T-cell (primary cell): ENCODE results near the gene ZBTB17. TPM values are rescaled to one million over a fixed set of nuclear protein-coding genes. Genes with fewer than 3 reads are reported as not detected.
"Not testable (repeated sequence)": the region's sequence is repeated elsewhere in the genome, so short reads cannot be mapped to it uniquely, and the experiment has no call there.

Experiments
- ATAC-seq, 4 experiments: fragments of 200-7000 bp in 3 of 4; fragments of 150-1000 bp in 1 of 4; cut with Tn5 transposase; replicated peaks in 1 of 4; 1 replicate in 3 of 4; 2 replicates in 1 of 4; pipeline ENCODE4 v1.10.0; 2021; ENCODE audit warnings: moderate library complexity in 3 of 4, mild to moderate bottlenecking in 2 of 4, moderate number of reproducible peaks in 1 of 4
- CTCF ChIA-PET, 2 donors: fragments of 300-600 bp; sonication (Branson Sonifier 250); formaldehyde crosslinking; loops; one replicate each; lab custom pipeline; 2022; ENCODE audit warnings: antibody characterized with exemption in 2 of 2; lab: Charles Lee
- POLR2A ChIA-PET, 2 donors: fragments of 300-600 bp; sonication (Branson Sonifier 250); formaldehyde crosslinking; loops; one replicate each; lab custom pipeline; 2022; ENCODE audit warnings: antibody characterized with exemption in 2 of 2; lab: Charles Lee
- DNase-seq, 35 experiments: peaks; one replicate each; pipeline versions ENCODE4 v3.0.0 to v3.0.0-alpha.2; 2013 to 2023
- H3K27ac ChIP-seq: one replicate; pipeline ENCODE4 v1.5.1; 2013; ENCODE audit warnings: low read length
- H3K27me3 ChIP-seq, 2 experiments: replicated peaks in 1 of 2; 1 replicate in 1 of 2; 2 replicates in 1 of 2; pipeline versions ENCODE4 v1.6.1 to v1.7.0; 2013; ENCODE audit warnings: low read length in 1 of 2, mixed read lengths in 1 of 2; ENCODE audit not compliant: control insufficient read depth in 2 of 2, insufficient read depth in 2 of 2; ENCODE audit errors: extremely low read depth in 1 of 2
- H3K36me3 ChIP-seq, 2 donors: 1 replicate in 1 of 2; 2 replicates in 1 of 2; pipeline versions ENCODE4 v1.6.1 to v1.7.0; 2013; ENCODE audit warnings: low read length in 1 of 2; ENCODE audit not compliant: control insufficient read depth in 2 of 2, insufficient read depth in 1 of 2; ENCODE audit errors: extremely low read depth in 1 of 2
- H3K4me1 ChIP-seq, 2 experiments: 1 replicate in 1 of 2; 2 replicates in 1 of 2; pipeline versions ENCODE4 v1.6.1 to v1.7.0; 2013; ENCODE audit warnings: low read length in 2 of 2, mixed read lengths in 1 of 2; ENCODE audit not compliant: insufficient read depth in 2 of 2, control insufficient read depth in 1 of 2; ENCODE audit errors: extremely low read depth in 1 of 2
- H3K4me3 ChIP-seq, 2 donors: 1 replicate in 1 of 2; 2 replicates in 1 of 2; pipeline versions ENCODE4 v1.5.1 to v1.7.0; 2013; ENCODE audit warnings: mild to moderate bottlenecking in 2 of 2, low read length in 1 of 2, moderate library complexity in 1 of 2; ENCODE audit not compliant: control insufficient read depth in 1 of 2; ENCODE audit errors: extremely low read depth in 1 of 2
- H3K9me3 ChIP-seq: 2 replicates; pipeline ENCODE4 v1.7.0; 2013
- H3K27ac Mint-ChIP-seq, 2 donors: one replicate each; pipeline ENCODE4 v1.8.0; 2020 to 2021; ENCODE audit warnings: mild to moderate bottlenecking in 2 of 2, mixed read lengths in 2 of 2
- H3K27me3 Mint-ChIP-seq, 2 donors: one replicate each; pipeline ENCODE4 v1.8.0; 2021 to 2022; ENCODE audit warnings: mixed read lengths in 2 of 2
- H3K36me3 Mint-ChIP-seq: one replicate; pipeline ENCODE4 v1.8.0; 2021; ENCODE audit warnings: mixed read lengths
- H3K4me1 Mint-ChIP-seq, 3 donors: one replicate each; pipeline ENCODE4 v1.8.0; 2020 to 2022; ENCODE audit warnings: mixed read lengths in 3 of 3, mild to moderate bottlenecking in 1 of 3
- H3K4me3 Mint-ChIP-seq, 3 donors: one replicate each; pipeline ENCODE4 v1.8.0; 2020 to 2022; ENCODE audit warnings: mild to moderate bottlenecking in 3 of 3, mixed read lengths in 3 of 3, moderate library complexity in 3 of 3
- H3K9me3 Mint-ChIP-seq, 3 donors: one replicate each; pipeline ENCODE4 v1.8.0; 2020 to 2022; ENCODE audit warnings: mixed read lengths in 3 of 3
- WGBS: methylation state at CpG from one replicate; pipeline ENCODE4 v1.1.5; 2013; ENCODE audit warnings: missing lambda C conversion rate; ENCODE audit not compliant: insufficient coverage; 5-methylcytosine and 5-hydroxymethylcytosine counted together
- total RNA-seq, 35 experiments: library from RNA in 6 of 35; stranded (reverse) in 6 of 35; fragments of 120-200 nt in 1 of 35; gene quantifications; one replicate each; pipeline versions ENCODE4 v1.2.1 to v1.2.4 and lab custom pipeline; 2013 to 2026

The ZBTB17 gene
- total RNA-seq, 5 donors from 2014 or later (not counting 1 experiment from before 2014, with no cell fraction given) = 66.6 to 82.6 (median 78.3) TPM

- Histone ChIP-seq H3K27me3 (no peaks in the 10 kb centered on the region), H3K27ac (no peak overlapping the region), H3K4me1 (no peaks in the 10 kb centered on the region), H3K9me3 (no peaks in the 10 kb centered on the region), H3K36me3 (peaks cover 0 to 37% of the 10 kb centered on the region in 2 donors), H3K4me3 (no peak overlapping the region)
- Mint-ChIP-seq H3K27me3 (no peaks in the 10 kb centered on the region), H3K4me1 (peaks cover under 1 to 10% (median 9%) of the 10 kb centered on the region in 3 donors), H3K4me3 (no peak overlapping the region), H3K27ac (peak overlapping the region in 1 of 2 donors; percentile 4), H3K36me3 (peaks cover 26% of the 10 kb centered on the region), H3K9me3 (no peaks in the 10 kb centered on the region)
- ATAC-seq (no peak), DNase-seq (no peak)
- CTCF ChIA-PET = no interaction called here
- POLR2A ChIA-PET = no interaction called here
- WGBS = no CpG with 5 or more reads among the region's 4 CpGs
Observed at GRCh38 chr1:15908597-15908996, 67.3 kb downstream of the ZBTB17 start.

GRCh38 chr1:15902882-15903281 is 73.0 kb downstream of the ZBTB17 start:
- CTCF ChIA-PET = interaction anchor here in 1 of 2 donors (0.8 kb wide), 1 partner anchor 88 kb away, joined by 4 read pairs; no protein-coding TSS in a partner anchor
- no peaks in the 10 kb centered on the region for H3K27me3 ChIP-seq
- Mint-ChIP-seq H3K36me3 (peaks cover 13% of the 10 kb centered on the region), H3K9me3 (no peaks in the 10 kb centered on the region), H3K4me1 (peaks cover 36 to 39% (median 37%) of the 10 kb centered on the region in 3 donors), H3K4me3 (no peak overlapping the region), H3K27ac (peak overlapping the region in 1 of 2 donors; percentile 34), H3K27me3 (no peaks in the 10 kb centered on the region)
- WGBS = no CpG with 5 or more reads among the region's 3 CpGs
- H3K27ac ChIP-seq = no peak overlapping the region
- no peaks in the 10 kb centered on the region for H3K36me3 ChIP-seq
- no peak overlapping the region for H3K4me3 ChIP-seq
- DNase-seq (no peak), ATAC-seq (no peak)
- POLR2A ChIA-PET = interaction anchor here in 1 of 2 donors (0.6 kb wide), 1 partner anchor 56 kb away, joined by 3 read pairs; the partner anchor contains the start of gene SPEN
- H3K9me3 ChIP-seq = no peaks in the 10 kb centered on the region
- H3K4me1 ChIP-seq = peaks cover 0 to 3% of the 10 kb centered on the region in 2 experiments

- H3K36me3 ChIP-seq = peaks cover 0 to 2% of the 10 kb centered on the region in 2 donors
- CTCF ChIA-PET = interaction anchor here (0.6 to 1.0 kb wide), 4 partner anchors 8 to 168 kb away, joined by 3 to 5 read pairs (median 4); no protein-coding TSS in a partner anchor
- H3K4me3 Mint-ChIP-seq = no peak overlapping the region
Observed at GRCh38 chr1:15900662-15901279, 75.1 kb downstream of the ZBTB17 start.

GRCh38 chr1:15899266-15899665 is 76.6 kb downstream of the ZBTB17 start:
- Histone ChIP-seq H3K9me3 (no peaks in the 10 kb centered on the region), H3K4me1 (peaks cover 0 to 5% of the 10 kb centered on the region in 2 experiments), H3K27ac (no peak overlapping the region), H3K36me3 (peaks cover 0 to 2% of the 10 kb centered on the region in 2 donors), H3K27me3 (no peaks in the 10 kb centered on the region), H3K4me3 (no peak overlapping the region)
- Mint-ChIP-seq H3K27ac (no peak overlapping the region), H3K36me3 (peaks cover 22% of the 10 kb centered on the region), H3K27me3 (no peaks in the 10 kb centered on the region), H3K4me3 (no peak overlapping the region), H3K9me3 (no peaks in the 10 kb centered on the region), H3K4me1 (peaks cover 45 to 52% (median 48%) of the 10 kb centered on the region in 3 donors)
- ChIA-PET CTCF (no interaction called here), POLR2A (no interaction called here)
- ATAC-seq (no peak), DNase-seq (no peak)
- 96% methylated on average over 5 of the region's 9 CpGs for WGBS

More at GRCh38 chr1:15900662-15901279, 75.1 kb downstream of the ZBTB17 start:
- no peak overlapping the region for H3K27ac Mint-ChIP-seq
- WGBS = 92% methylated on average over 3 of the region's 8 CpGs
- POLR2A ChIA-PET = no interaction called here
- no peaks in the 10 kb centered on the region for H3K9me3 Mint-ChIP-seq
- H3K27me3 Mint-ChIP-seq = no peaks in the 10 kb centered on the region
- peaks cover 42 to 46% (median 44%) of the 10 kb centered on the region in 3 donors for H3K4me1 Mint-ChIP-seq
- Histone ChIP-seq H3K4me3 (no peak overlapping the region), H3K27ac (no peak overlapping the region), H3K27me3 (no peaks in the 10 kb centered on the region), H3K9me3 (no peaks in the 10 kb centered on the region), H3K4me1 (peaks cover 0 to 5% of the 10 kb centered on the region in 2 experiments)
- H3K36me3 Mint-ChIP-seq = peaks cover 18% of the 10 kb centered on the region
- no peak for DNase-seq
- no peak for ATAC-seq

GRCh38 chr1:15896841-15897610 is 78.9 kb downstream of the ZBTB17 start:
- peaks cover 47 to 51% (median 49%) of the 10 kb centered on the region in 3 donors for H3K4me1 Mint-ChIP-seq
- ChIA-PET CTCF (interaction anchor here in 1 of 2 donors (0.6 to 0.8 kb wide), 4 partner anchors 10 to 261 kb away, joined by 3 to 6 read pairs (median 4); no protein-coding TSS in a partner anchor), POLR2A (interaction anchor here in 1 of 2 donors (0.5 to 0.7 kb wide), 3 partner anchors 43 to 468 kb away, joined by 3 to 4 read pairs (median 3); no protein-coding TSS in a partner anchor)
- 100% methylated on average over 7 of the region's 20 CpGs for WGBS
- DNase-seq, H3K4me3 ChIP-seq, H3K4me3 Mint-ChIP-seq, H3K27me3 ChIP-seq, H3K27ac ChIP-seq, H3K27ac Mint-ChIP-seq, H3K27me3 Mint-ChIP-seq, H3K4me1 ChIP-seq, H3K9me3 ChIP-seq, H3K9me3 Mint-ChIP-seq, ATAC-seq, H3K36me3 ChIP-seq: not testable (repeated sequence)
- H3K36me3 Mint-ChIP-seq = peaks cover 25% of the 10 kb centered on the region

GRCh38 chr1:15895233-15895632 is 80.7 kb downstream of the ZBTB17 start:
- no peaks in the 10 kb centered on the region for H3K27me3 Mint-ChIP-seq
- no peaks in the 10 kb centered on the region for H3K9me3 Mint-ChIP-seq
- peaks cover 27% of the 10 kb centered on the region for H3K36me3 Mint-ChIP-seq
- H3K4me3 Mint-ChIP-seq = no peak overlapping the region
- H3K4me3 ChIP-seq = no peak overlapping the region
- no peaks in the 10 kb centered on the region for H3K9me3 ChIP-seq
- peaks cover 38 to 46% (median 41%) of the 10 kb centered on the region in 3 donors for H3K4me1 Mint-ChIP-seq
- DNase-seq (no peak), ATAC-seq (no peak)
- CTCF ChIA-PET = interaction anchor here in 1 of 2 donors (0.7 kb wide), 2 partner anchors 11 to 120 kb away, joined by 3 to 6 read pairs; no protein-coding TSS in a partner anchor
- no peaks in the 10 kb centered on the region for H3K27me3 ChIP-seq
- peaks cover 0 to 4% of the 10 kb centered on the region in 2 donors for H3K36me3 ChIP-seq
- peak overlapping the region in 1 of 2 donors; percentile 29 for H3K27ac Mint-ChIP-seq
- H3K27ac ChIP-seq = no peak overlapping the region
- H3K4me1 ChIP-seq = peaks cover 0 to 2% of the 10 kb centered on the region in 2 experiments
- POLR2A ChIA-PET = interaction anchor here (0.5 to 0.6 kb wide), 3 partner anchors 18 to 79 kb away, joined by 5 to 6 read pairs (median 6); no protein-coding TSS in a partner anchor
